ENCODE data around the gene TMA7B.

DNA sequence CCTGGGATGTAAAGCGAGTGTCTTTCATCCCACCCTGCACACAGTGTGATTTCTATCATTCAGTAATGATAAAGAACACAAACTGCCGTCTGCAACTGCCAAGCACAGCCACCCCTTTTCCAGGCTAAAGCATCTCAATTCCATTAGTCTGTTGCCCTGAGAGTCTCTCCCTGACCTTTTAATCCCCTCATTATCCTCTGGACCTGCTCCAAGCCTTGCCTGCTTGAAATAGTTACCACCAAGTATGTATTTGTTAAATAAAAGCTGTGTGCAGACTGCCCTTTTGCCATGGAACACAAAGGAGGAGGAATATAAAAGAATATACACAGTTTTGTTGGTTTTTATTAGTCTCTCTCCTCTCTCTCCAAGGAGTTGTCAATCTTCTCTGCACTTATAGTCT lies 46.3 kb upstream of the TMA7B start:
- no peak for TF ChIP-seq POLR2A (IDR thresholded peaks at IDR 0.05)
- TF ChIP-seq, protein P1, sequence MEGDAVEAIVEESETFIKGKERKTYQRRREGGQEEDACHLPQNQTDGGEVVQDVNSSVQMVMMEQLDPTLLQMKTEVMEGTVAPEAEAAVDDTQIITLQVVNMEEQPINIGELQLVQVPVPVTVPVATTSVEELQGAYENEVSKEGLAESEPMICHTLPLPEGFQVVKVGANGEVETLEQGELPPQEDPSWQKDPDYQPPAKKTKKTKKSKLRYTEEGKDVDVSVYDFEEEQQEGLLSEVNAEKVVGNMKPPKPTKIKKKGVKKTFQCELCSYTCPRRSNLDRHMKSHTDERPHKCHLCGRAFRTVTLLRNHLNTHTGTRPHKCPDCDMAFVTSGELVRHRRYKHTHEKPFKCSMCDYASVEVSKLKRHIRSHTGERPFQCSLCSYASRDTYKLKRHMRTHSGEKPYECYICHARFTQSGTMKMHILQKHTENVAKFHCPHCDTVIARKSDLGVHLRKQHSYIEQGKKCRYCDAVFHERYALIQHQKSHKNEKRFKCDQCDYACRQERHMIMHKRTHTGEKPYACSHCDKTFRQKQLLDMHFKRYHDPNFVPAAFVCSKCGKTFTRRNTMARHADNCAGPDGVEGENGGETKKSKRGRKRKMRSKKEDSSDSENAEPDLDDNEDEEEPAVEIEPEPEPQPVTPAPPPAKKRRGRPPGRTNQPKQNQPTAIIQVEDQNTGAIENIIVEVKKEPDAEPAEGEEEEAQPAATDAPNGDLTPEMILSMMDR (IDR thresholded peaks at IDR 0.05), result no peak

Data from esophagus squamous epithelium (tissue), 4 donors.